Osteoblast (primary cell): ENCODE measurements around the gene UPP1. TPM values are rescaled to one million over a fixed set of nuclear protein-coding genes. Genes with fewer than 3 reads are reported as not detected.
A peak's percentile ranks its signal among the peaks of the same experiment; 100 is the strongest.

Experiments
- DNase-seq: peaks from one replicate; pipeline ENCODE4 v3.0.0; 2011; ENCODE audit warnings: low spot score, mixed read lengths; ENCODE audit not compliant: insufficient read length; ENCODE audit errors: missing footprints
- H2AFZ ChIP-seq: 2 replicates; pipeline ENCODE4 v1.6.0; 2011; ENCODE audit warnings: mild to moderate bottlenecking, low read length
- H3K27ac ChIP-seq: 2 replicates; pipeline ENCODE4 v1.5.1; 2011; ENCODE audit warnings: mild to moderate bottlenecking, low read depth, low read length, moderate library complexity
- H3K27me3 ChIP-seq: 2 replicates; pipeline ENCODE4 v1.6.0; 2012; ENCODE audit warnings: mild to moderate bottlenecking, control low read depth, inconsistent platforms, low read length, moderate library complexity; ENCODE audit not compliant: insufficient read depth
- H3K36me3 ChIP-seq: 2 replicates; pipeline ENCODE4 v1.5.1; 2011; ENCODE audit warnings: mild to moderate bottlenecking, low read length, control low read depth, moderate library complexity; ENCODE audit not compliant: insufficient read depth
- H3K4me1 ChIP-seq: 2 replicates; pipeline ENCODE4 v1.5.1; 2011; ENCODE audit warnings: mild to moderate bottlenecking, low read length, control low read depth, moderate library complexity; ENCODE audit not compliant: insufficient read depth
- H3K4me2 ChIP-seq: 2 replicates; pipeline ENCODE4 v1.6.0; 2011; ENCODE audit warnings: mild to moderate bottlenecking, low read length; ENCODE audit not compliant: insufficient read depth
- H3K4me3 ChIP-seq: fragments of 200-600 bp; sonication (generic); 3 replicates; pipeline ENCODE4 v1.5.1; 2012; ENCODE audit warnings: mild to moderate bottlenecking, low read length, inconsistent platforms; ENCODE audit not compliant: insufficient read depth
- H3K79me2 ChIP-seq: 2 replicates; pipeline ENCODE4 v1.6.0; 2012; ENCODE audit warnings: mild to moderate bottlenecking, low read length, control low read depth, inconsistent platforms; ENCODE audit not compliant: insufficient read depth
- H3K9me3 ChIP-seq: 2 replicates; pipeline ENCODE4 v1.5.1; 2011; ENCODE audit warnings: low read depth, low read length, control low read depth
- H4K20me1 ChIP-seq: 2 replicates; pipeline ENCODE4 v1.6.0; 2012; ENCODE audit warnings: mild to moderate bottlenecking, low read length, control low read depth; ENCODE audit not compliant: insufficient read depth
- CTCF ChIP-seq: IDR thresholded peaks from 2 replicates; pipeline ENCODE4 v1.5.1; 2011; ENCODE audit warnings: mild to moderate bottlenecking, low read depth, low read length, moderate library complexity; ENCODE audit errors: extremely low read depth
- total RNA-seq: library from RNA; depleted of rRNA; stranded (reverse); fragments of >200 nt; gene quantifications from 2 replicates; pipeline ENCODE4 v1.2.3, GENCODE V29; 2012

The UPP1 gene
- total RNA-seq, 1 donor: 35.5 TPM

GRCh38 chr7:48084727-48085432 lies 4.2 kb upstream of the UPP1 start:
- no peaks in the 10 kb centered on the region for H3K27me3 ChIP-seq
- H3K9me3 ChIP-seq: no peaks in the 10 kb centered on the region
- H3K27ac ChIP-seq: peak overlapping the region; percentile 87
- H3K4me3 ChIP-seq: no peak overlapping the region
- H3K36me3 ChIP-seq: no peaks in the 10 kb centered on the region
- no peak overlapping the region for H2AFZ ChIP-seq
- H3K4me1 ChIP-seq: peaks cover 51% of the 10 kb centered on the region
- H4K20me1 ChIP-seq: no peaks in the 10 kb centered on the region
- TF ChIP-seq CTCF: no peak
- peak; percentile 87 for DNase-seq
- peaks cover 9% of the 10 kb centered on the region for H3K79me2 ChIP-seq
- peak overlapping the region; percentile 13 for H3K4me2 ChIP-seq

DNA sequence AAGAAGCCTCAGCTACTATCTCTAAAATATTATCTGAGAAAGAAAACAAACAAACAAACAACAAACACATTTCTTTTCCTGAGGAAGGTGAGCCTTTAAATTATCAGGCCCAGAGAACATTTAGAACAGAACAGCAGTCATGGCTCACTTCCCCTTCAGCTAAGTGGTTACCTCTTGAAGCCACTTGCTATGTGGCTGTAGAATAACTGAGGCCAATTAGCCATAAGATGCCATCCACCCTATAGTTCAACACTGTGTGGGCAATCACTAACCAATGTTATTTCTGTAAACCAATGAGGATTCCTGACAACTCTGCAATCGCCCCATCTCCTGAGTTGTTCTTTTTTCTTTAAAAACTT lies 3.7 kb upstream of the UPP1 start:
- peaks cover 12% of the 10 kb centered on the region for H3K79me2 ChIP-seq
- no peaks in the 10 kb centered on the region for H3K36me3 ChIP-seq
- TF ChIP-seq CTCF: no peak
- peak overlapping the region; percentile 13 for H3K4me2 ChIP-seq
- no peaks in the 10 kb centered on the region for H4K20me1 ChIP-seq
- no peaks in the 10 kb centered on the region for H3K9me3 ChIP-seq
- H2AFZ ChIP-seq: no peak overlapping the region
- H3K4me3 ChIP-seq: no peak overlapping the region
- no peak for DNase-seq
- no peaks in the 10 kb centered on the region for H3K27me3 ChIP-seq
- peak overlapping the region; percentile 87 for H3K27ac ChIP-seq
- H3K4me1 ChIP-seq: peaks cover 51% of the 10 kb centered on the region

GRCh38 chr7:48085942-48086341 lies 3.1 kb upstream of the UPP1 start:
- peak overlapping the region; percentile 87 for H3K27ac ChIP-seq
- H3K4me2 ChIP-seq: no peak overlapping the region
- no peak for DNase-seq
- H4K20me1 ChIP-seq: no peaks in the 10 kb centered on the region
- no peaks in the 10 kb centered on the region for H3K36me3 ChIP-seq
- no peak for TF ChIP-seq CTCF
- no peak overlapping the region for H2AFZ ChIP-seq
- H3K9me3 ChIP-seq: no peaks in the 10 kb centered on the region
- H3K27me3 ChIP-seq: no peaks in the 10 kb centered on the region
- peaks cover 12% of the 10 kb centered on the region for H3K79me2 ChIP-seq
- H3K4me1 ChIP-seq: peaks cover 51% of the 10 kb centered on the region
- H3K4me3 ChIP-seq: no peak overlapping the region

DNA sequence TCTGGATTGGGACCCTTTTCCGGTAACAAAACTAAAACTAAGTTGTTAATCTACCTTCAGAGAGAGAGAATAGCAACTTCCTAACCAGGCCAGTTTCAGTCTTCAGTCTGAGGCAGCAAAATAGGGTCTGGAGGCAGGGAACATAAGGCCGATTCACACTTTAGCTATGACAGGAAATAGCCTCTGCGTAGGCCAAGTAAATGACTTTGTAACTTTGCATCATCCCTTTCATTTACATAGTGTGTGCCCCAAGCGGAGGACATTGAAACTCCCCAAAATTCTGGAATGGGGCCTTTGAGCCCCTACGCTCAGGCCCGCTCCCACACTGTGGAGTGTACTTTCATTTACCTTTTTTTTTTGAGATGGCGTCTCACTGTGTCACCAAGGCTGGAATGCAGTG lies 1.7 kb upstream of the UPP1 start:
- H3K4me2 ChIP-seq: peak overlapping the region; percentile 47
- peak overlapping the region; percentile 97 for H3K27ac ChIP-seq
- no peaks in the 10 kb centered on the region for H4K20me1 ChIP-seq
- H3K9me3 ChIP-seq: no peaks in the 10 kb centered on the region
- peak overlapping the region; percentile 8 for H2AFZ ChIP-seq
- DNase-seq: peak; percentile 59
- no peak overlapping the region for H3K4me3 ChIP-seq
- peaks cover 63% of the 10 kb centered on the region for H3K4me1 ChIP-seq
- no peaks in the 10 kb centered on the region for H3K36me3 ChIP-seq
- H3K79me2 ChIP-seq: peaks cover 15% of the 10 kb centered on the region
- no peaks in the 10 kb centered on the region for H3K27me3 ChIP-seq
- TF ChIP-seq CTCF: no peak
